Common myeloid progenitor, CD34-positive (primary cell): ENCODE measurements around the gene AIF1L.

ENCODE experiments used
- CTCF ChIA-PET: fragments of 350-600 bp; sonication (Branson Sonifier 250); formaldehyde crosslinking; loops from one replicate; lab custom pipeline; 2021; ENCODE audit warnings: antibody characterized with exemption; lab: Charles Lee
- POLR2A ChIA-PET: fragments of 350-600 bp; sonication (Branson Sonifier 250); formaldehyde crosslinking; loops from one replicate; lab custom pipeline; 2021; ENCODE audit warnings: antibody characterized with exemption; lab: Charles Lee
- DNase-seq, 3 donors: peaks; one replicate each; pipeline versions ENCODE4 v3.0.0 to v3.0.0-alpha.2; 2013
- H3K27ac ChIP-seq, 2 experiments: 1 replicate in 1 of 2; 2 replicates in 1 of 2; pipeline ENCODE4 v1.7.0; 2013; ENCODE audit warnings: inconsistent platforms in 2 of 2, low read length in 2 of 2, mild to moderate bottlenecking in 2 of 2, low read depth in 1 of 2, moderate library complexity in 1 of 2; ENCODE audit not compliant: severe bottlenecking in 2 of 2, insufficient read depth in 1 of 2, poor library complexity in 1 of 2
- H3K27me3 ChIP-seq, 5 experiments: replicated peaks in 2 of 5; 1 replicate in 3 of 5; 2 replicates in 2 of 5; pipeline versions ENCODE4 v1.6.1 to v1.7.0; 2013; ENCODE audit warnings: low read length in 4 of 5, mild to moderate bottlenecking in 2 of 5, moderate library complexity in 2 of 5, inconsistent platforms in 1 of 5; ENCODE audit not compliant: insufficient read depth in 5 of 5, control insufficient read depth in 4 of 5
- H3K36me3 ChIP-seq, 4 experiments: 1 replicate in 2 of 4; 2 replicates in 2 of 4; pipeline versions ENCODE4 v1.6.1 to v1.7.0; 2013; ENCODE audit warnings: low read length in 3 of 4, control low read depth in 1 of 4, mild to moderate bottlenecking in 1 of 4; ENCODE audit not compliant: control insufficient read depth in 4 of 4, insufficient read depth in 4 of 4
- H3K4me1 ChIP-seq, 4 experiments: 1 replicate in 3 of 4; 2 replicates in 1 of 4; pipeline versions ENCODE4 v1.6.1 to v1.7.1; 2013; ENCODE audit warnings: low read length in 3 of 4, mild to moderate bottlenecking in 3 of 4, control low read depth in 1 of 4, inconsistent platforms in 1 of 4, moderate library complexity in 1 of 4; ENCODE audit not compliant: control insufficient read depth in 4 of 4, insufficient read depth in 4 of 4; ENCODE audit errors: control extremely low read depth in 1 of 4
- H3K4me3 ChIP-seq, 7 experiments: 1 replicate in 4 of 7; 2 replicates in 3 of 7; pipeline versions ENCODE4 v1.5.1 to v1.7.0; 2013; ENCODE audit warnings: mild to moderate bottlenecking in 7 of 7, low read length in 6 of 7, moderate library complexity in 6 of 7, inconsistent platforms in 2 of 7, low read depth in 2 of 7, control low read depth in 1 of 7; ENCODE audit not compliant: insufficient read depth in 4 of 7, control insufficient read depth in 1 of 7; ENCODE audit errors: extremely low read depth in 1 of 7
- H3K9me3 ChIP-seq, 5 experiments: 1 replicate in 4 of 5; 2 replicates in 1 of 5; pipeline versions ENCODE4 v1.6.1 to v1.7.1; 2013; ENCODE audit warnings: low read length in 4 of 5, mild to moderate bottlenecking in 2 of 5, inconsistent platforms in 1 of 5, low read depth in 1 of 5, moderate library complexity in 1 of 5; ENCODE audit not compliant: control insufficient read depth in 4 of 5, insufficient read depth in 2 of 5; ENCODE audit errors: control extremely low read depth in 1 of 5
- WGBS: methylation state at CpG from one replicate; pipeline ENCODE4 v1.1.5; 2013; ENCODE audit not compliant: insufficient coverage; 5-methylcytosine and 5-hydroxymethylcytosine counted together

Gene AIF1L

GRCh38 chr9:131051592-131052517 is 44.5 kb upstream of the AIF1L start:
- whole genome bisulfite sequencing: 96% methylated on average over 20 of the region's 25 CpGs
- no peak overlapping the region for H3K27ac ChIP-seq
- no peak overlapping the region for H3K4me3 ChIP-seq
- DNase-seq: no peak
- H3K4me1 ChIP-seq: peaks cover 0 to 5% (median 1%) of the 10 kb centered on the region in 4 experiments
- H3K36me3 ChIP-seq: no peaks in the 10 kb centered on the region
- ChIA-PET CTCF (interaction anchor here (0.8 to 1.8 kb wide), 4 partner anchors 11 to 206 kb away, joined by 3 to 8 read pairs (median 4); no protein-coding TSS in a partner anchor), POLR2A (no interaction called here)
- H3K9me3 ChIP-seq: no peaks in the 10 kb centered on the region
- no peaks in the 10 kb centered on the region for H3K27me3 ChIP-seq

GRCh38 chr9:131053896-131054295 is 42.4 kb upstream of the AIF1L start:
- H3K4me1 ChIP-seq: peaks cover 0 to 12% (median 8%) of the 10 kb centered on the region in 4 experiments
- H3K27ac ChIP-seq: no peak overlapping the region
- H3K27me3 ChIP-seq: no peaks in the 10 kb centered on the region
- no peak for DNase-seq
- CTCF ChIA-PET: interaction anchor here (0.9 to 1.7 kb wide), 3 partner anchors 8 to 283 kb away, joined by 3 to 5 read pairs (median 3); no protein-coding TSS in a partner anchor
- no peaks in the 10 kb centered on the region for H3K9me3 ChIP-seq
- WGBS: no CpG with 5 or more reads among the region's 3 CpGs
- POLR2A ChIA-PET: no interaction called here
- no peaks in the 10 kb centered on the region for H3K36me3 ChIP-seq
- no peak overlapping the region for H3K4me3 ChIP-seq

- H3K27me3 ChIP-seq: no peaks in the 10 kb centered on the region
- WGBS: 97% methylated on average over 13 of the region's 14 CpGs
- peaks cover 0 to 22% (median 10%) of the 10 kb centered on the region in 4 experiments for H3K4me1 ChIP-seq
- no peaks in the 10 kb centered on the region for H3K9me3 ChIP-seq
- no peaks in the 10 kb centered on the region for H3K36me3 ChIP-seq
- H3K27ac ChIP-seq: no peak overlapping the region
- no peak overlapping the region for H3K4me3 ChIP-seq
- ChIA-PET POLR2A (interaction anchor here (0.6 kb wide), 1 partner anchor 157 kb away, joined by 3 read pairs; no protein-coding TSS in a partner anchor), CTCF (interaction anchor here (0.5 to 2.6 kb wide), 12 partner anchors 9 to 700 kb away, joined by 3 to 12 read pairs (median 3); no protein-coding TSS in a partner anchor)
- no peak for DNase-seq
Measured at GRCh38 chr9:131056781-131057506, 39.4 kb upstream of the AIF1L start.

GRCh38 chr9:131060900-131061630 is 35.3 kb upstream of the AIF1L start:
- no peaks in the 10 kb centered on the region for H3K9me3 ChIP-seq
- DNase-seq: no peak
- no peak overlapping the region for H3K27ac ChIP-seq
- H3K4me3 ChIP-seq: no peak overlapping the region
- CTCF ChIA-PET: interaction anchor here (1.1 kb wide), 1 partner anchor 45 kb away, joined by 3 read pairs; no protein-coding TSS in a partner anchor
- POLR2A ChIA-PET: no interaction called here
- H3K27me3 ChIP-seq: no peaks in the 10 kb centered on the region
- H3K36me3 ChIP-seq: no peaks in the 10 kb centered on the region
- 91% methylated on average over 19 of the region's 21 CpGs for WGBS
- H3K4me1 ChIP-seq: peaks cover 0 to 22% (median 10%) of the 10 kb centered on the region in 4 experiments

- Histone ChIP-seq H3K27ac (no peak overlapping the region), H3K4me1 (peaks cover 0 to 14% (median 7%) of the 10 kb centered on the region in 4 experiments), H3K27me3 (no peaks in the 10 kb centered on the region), H3K36me3 (no peaks in the 10 kb centered on the region), H3K4me3 (no peak overlapping the region), H3K9me3 (no peaks in the 10 kb centered on the region)
- WGBS: 86% methylated on average over 8 of the region's 9 CpGs
- POLR2A ChIA-PET: no interaction called here
- CTCF ChIA-PET: interaction anchor here (0.6 to 1.4 kb wide), 4 partner anchors 11 to 90 kb away, joined by 3 to 8 read pairs (median 3); no protein-coding TSS in a partner anchor
- no peak for DNase-seq
Measured at GRCh38 chr9:131062969-131063368, 33.4 kb upstream of the AIF1L start.

GRCh38 chr9:131065599-131065998 is 30.7 kb upstream of the AIF1L start:
- WGBS: 100% methylated on average over 4 of the region's 7 CpGs

More at GRCh38 chr9:131065599-131065998, 30.7 kb upstream of the AIF1L start:
- Histone ChIP-seq H3K4me1 (no peaks in the 10 kb centered on the region), H3K27me3 (no peaks in the 10 kb centered on the region), H3K36me3 (no peaks in the 10 kb centered on the region), H3K9me3 (no peaks in the 10 kb centered on the region), H3K4me3 (no peak overlapping the region), H3K27ac (no peak overlapping the region)
- ChIA-PET CTCF (interaction anchor here (1.6 kb wide), 1 partner anchor 9 kb away, joined by 4 read pairs; no protein-coding TSS in a partner anchor), POLR2A (no interaction called here)
- DNase-seq: no peak
